Activated naive CD4-positive, alpha-beta T cell treated with anti-CD3 and anti-CD28 coated beads, Interleukin-2, amount 50 U/mL, for 72 hours (primary cell): ENCODE data around the gene KIF26B. TPM values are rescaled to one million over a fixed set of nuclear protein-coding genes. Genes with fewer than 3 reads are reported as not detected.

ENCODE experiments used
- ATAC-seq, 2 donors: fragments of 150-1000 bp; cut with Tn5 transposase; 2 replicates each; pipeline ENCODE4 v1.10.0; 2021; ENCODE audit warnings: mild to moderate bottlenecking in 2 of 2, moderate library complexity in 2 of 2
- DNase-seq, 2 donors: peaks; one replicate each; pipeline ENCODE4 v3.0.0; 2021 to 2022; ENCODE audit warnings: low spot score in 2 of 2
- H3K27ac Mint-ChIP-seq, 2 donors: one replicate each; pipeline ENCODE4 v1.8.0; 2022; ENCODE audit warnings: mild to moderate bottlenecking in 2 of 2, mixed read lengths in 2 of 2
- H3K36me3 Mint-ChIP-seq, 2 donors: one replicate each; pipeline ENCODE4 v1.8.0; 2022; ENCODE audit warnings: mixed read lengths in 2 of 2
- H3K9me3 Mint-ChIP-seq, 2 donors: one replicate each; pipeline ENCODE4 v1.8.0; 2022; ENCODE audit warnings: mixed read lengths in 2 of 2
- total RNA-seq, 2 donors: library from RNA; stranded (reverse); gene quantifications; one replicate each; pipeline ENCODE4 v1.2.3, GENCODE V29; 2022

KIF26B gene
- total RNA-seq, 2 donors from 2014 or later: 0.16 to 0.25 TPM

- Mint-ChIP-seq H3K36me3 (no peaks in the 10 kb centered on the region), H3K9me3 (no peaks in the 10 kb centered on the region), H3K27ac (no peak overlapping the region)
- no peak for ATAC-seq
- DNase-seq: no peak
Observed at GRCh38 chr1:245604979-245605378, 450.2 kb downstream of the KIF26B start.

GRCh38 chr1:245605480-245606156 is 450.8 kb downstream of the KIF26B start:
- Mint-ChIP-seq H3K9me3 (no peaks in the 10 kb centered on the region), H3K27ac (no peak overlapping the region), H3K36me3 (no peaks in the 10 kb centered on the region)

GRCh38 chr1:245606157-245606725 is 451.5 kb downstream of the KIF26B start:
- Mint-ChIP-seq H3K9me3 (no peaks in the 10 kb centered on the region), H3K27ac (no peak overlapping the region), H3K36me3 (no peaks in the 10 kb centered on the region)
- ATAC-seq (no peak), DNase-seq (no peak)

More at GRCh38 chr1:245605480-245606156, 450.8 kb downstream of the KIF26B start:
- DNase-seq: no peak
- ATAC-seq: no peak

GRCh38 chr1:245608271-245608670 is 453.5 kb downstream of the KIF26B start:
- ATAC-seq: no peak
- Mint-ChIP-seq H3K9me3 (no peaks in the 10 kb centered on the region), H3K27ac (no peak overlapping the region), H3K36me3 (no peaks in the 10 kb centered on the region)
- no peak for DNase-seq

GRCh38 chr1:245609354-245610150 is 454.8 kb downstream of the KIF26B start:
- DNase-seq (no peak), ATAC-seq (no peak)
- H3K27ac Mint-ChIP-seq: no peak overlapping the region
- no peaks in the 10 kb centered on the region for H3K36me3 Mint-ChIP-seq
- no peaks in the 10 kb centered on the region for H3K9me3 Mint-ChIP-seq

GRCh38 chr1:245611251-245611650 is 456.5 kb downstream of the KIF26B start:
- H3K9me3 Mint-ChIP-seq: no peaks in the 10 kb centered on the region
- ATAC-seq (no peak), DNase-seq (no peak)
- H3K36me3 Mint-ChIP-seq: no peaks in the 10 kb centered on the region
- no peak overlapping the region for H3K27ac Mint-ChIP-seq

- no peak for DNase-seq
Observed at GRCh38 chr1:245614476-245614875, 459.7 kb downstream of the KIF26B start.

GRCh38 chr1:245615001-245615400 is 460.2 kb downstream of the KIF26B start:
- no peak for DNase-seq
- ATAC-seq: no peak
- no peaks in the 10 kb centered on the region for H3K9me3 Mint-ChIP-seq

More at GRCh38 chr1:245614476-245614875, 459.7 kb downstream of the KIF26B start:
- H3K27ac Mint-ChIP-seq: no peak overlapping the region
- H3K9me3 Mint-ChIP-seq: no peaks in the 10 kb centered on the region
- no peaks in the 10 kb centered on the region for H3K36me3 Mint-ChIP-seq
- no peak for ATAC-seq

GRCh38 chr1:245621589-245621988 is 466.8 kb downstream of the KIF26B start:
- peaks cover 0 to 6% of the 10 kb centered on the region in 2 donors for H3K9me3 Mint-ChIP-seq
- ATAC-seq (peak; percentile 45 to 61), DNase-seq (no peak)
- no peak overlapping the region for H3K27ac Mint-ChIP-seq
- H3K36me3 Mint-ChIP-seq: no peaks in the 10 kb centered on the region

More at GRCh38 chr1:245615001-245615400, 460.2 kb downstream of the KIF26B start:
- Mint-ChIP-seq H3K27ac (no peak overlapping the region), H3K36me3 (no peaks in the 10 kb centered on the region)

- ATAC-seq (no peak), DNase-seq (no peak)
- Mint-ChIP-seq H3K9me3 (peaks cover 5 to 13% of the 10 kb centered on the region in 2 donors), H3K36me3 (peaks cover 5 to 6% of the 10 kb centered on the region in 2 donors), H3K27ac (no peak overlapping the region)
Observed at GRCh38 chr1:245622332-245623014, 467.7 kb downstream of the KIF26B start.

GRCh38 chr1:245641384-245641783 is 486.6 kb downstream of the KIF26B start:
- H3K9me3 Mint-ChIP-seq: peaks cover 26 to 47% of the 10 kb centered on the region in 2 donors
- DNase-seq: no peak
- ATAC-seq: no peak
- peaks cover 13 to 27% of the 10 kb centered on the region in 2 donors for H3K36me3 Mint-ChIP-seq
- no peak overlapping the region for H3K27ac Mint-ChIP-seq

GRCh38 chr1:245645406-245645805 is 490.6 kb downstream of the KIF26B start:
- DNase-seq (no peak), ATAC-seq (no peak)
- H3K27ac Mint-ChIP-seq: no peak overlapping the region
- H3K9me3 Mint-ChIP-seq: peaks cover 19 to 39% of the 10 kb centered on the region in 2 donors
- peaks cover 13 to 21% of the 10 kb centered on the region in 2 donors for H3K36me3 Mint-ChIP-seq

- ATAC-seq (peak in 1 of 2 donors; percentile 24), DNase-seq (no peak)
- H3K9me3 Mint-ChIP-seq: peaks cover 19 to 39% of the 10 kb centered on the region in 2 donors
Observed at GRCh38 chr1:245645894-245646293, 491.1 kb downstream of the KIF26B start.

GRCh38 chr1:245648749-245649522 is 494.2 kb downstream of the KIF26B start:
- peak overlapping the region in 1 of 2 donors; percentile 17 for H3K27ac Mint-ChIP-seq
- H3K9me3 Mint-ChIP-seq: peaks cover 6 to 15% of the 10 kb centered on the region in 2 donors
- ATAC-seq (peak; percentile 73 to 96), DNase-seq (peak in 1 of 2 donors; percentile 13)
- H3K36me3 Mint-ChIP-seq: peaks cover 0 to 6% of the 10 kb centered on the region in 2 donors

More at GRCh38 chr1:245645894-245646293, 491.1 kb downstream of the KIF26B start:
- Mint-ChIP-seq H3K27ac (no peak overlapping the region), H3K36me3 (peaks cover 12 to 19% of the 10 kb centered on the region in 2 donors)

GRCh38 chr1:245649666-245650065 is 494.9 kb downstream of the KIF26B start:
- Mint-ChIP-seq H3K9me3 (peaks cover 2 to 8% of the 10 kb centered on the region in 2 donors), H3K27ac (peak overlapping the region in 1 of 2 donors; percentile 3), H3K36me3 (peaks cover 0 to 2% of the 10 kb centered on the region in 2 donors)
- DNase-seq: no peak
- no peak for ATAC-seq

GRCh38 chr1:245650441-245650960 is 495.7 kb downstream of the KIF26B start:
- Mint-ChIP-seq H3K36me3 (no peaks in the 10 kb centered on the region), H3K9me3 (peaks cover 0 to 5% of the 10 kb centered on the region in 2 donors), H3K27ac (no peak overlapping the region)
- DNase-seq (no peak), ATAC-seq (no peak)
